HG03108 (cell line): Measurements from ENCODE around the gene SELENON.

Source experiments
- ATAC-seq: cut with Tn5 transposase; IDR thresholded peaks from one replicate; pipeline ENCODE4 v1.9.1; 2021; ENCODE audit warnings: moderate library complexity; ENCODE audit not compliant: unreplicated experiment

SELENON gene

DNA sequence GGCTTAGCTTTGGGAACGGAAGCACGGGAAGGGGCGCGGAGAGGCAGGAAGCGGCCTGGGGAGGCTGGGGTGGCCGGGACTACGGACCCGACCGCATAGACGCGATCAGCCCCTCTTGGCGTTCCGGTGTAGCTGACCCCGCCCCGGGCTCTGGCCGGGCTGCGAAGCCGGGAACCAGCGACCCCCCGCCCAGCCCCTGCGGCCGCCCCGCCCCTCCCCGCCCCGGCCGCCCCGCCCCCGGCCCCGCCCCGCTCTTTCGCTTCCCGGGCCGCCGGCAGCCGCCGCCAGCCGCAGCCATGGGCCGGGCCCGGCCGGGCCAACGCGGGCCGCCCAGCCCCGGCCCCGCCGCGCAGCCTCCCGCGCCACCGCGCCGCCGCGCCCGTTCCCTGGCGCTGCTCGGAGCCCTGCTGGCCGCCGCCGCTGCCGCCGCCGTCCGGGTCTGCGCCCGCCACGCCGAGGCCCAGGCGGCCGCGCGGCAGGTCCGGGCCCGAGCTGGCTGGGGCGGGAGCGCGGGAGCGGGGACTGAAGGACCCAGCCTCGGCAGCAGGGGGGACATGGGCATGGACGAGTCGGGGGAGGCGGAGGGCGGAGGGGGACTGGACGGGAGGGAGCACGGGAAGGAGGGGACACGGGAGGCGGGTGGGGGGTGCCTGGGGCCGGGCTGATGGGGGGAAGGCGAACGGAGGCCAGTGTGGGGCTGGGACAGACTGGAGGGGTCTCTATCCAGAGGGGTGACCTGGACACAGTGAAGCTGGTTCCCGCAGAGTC lies at the start of gene SELENON:
SELENON (plus strand) TSS at position 259 of the 768 bp plus-strand sequence; CDS start at position 297, 38 bp downstream.
- ATAC-seq, result no peak

- ATAC-seq, result no peak
Observed at GRCh38 chr1:25750923-25751605, 48.9 kb upstream of the SELENON start.

DNA sequence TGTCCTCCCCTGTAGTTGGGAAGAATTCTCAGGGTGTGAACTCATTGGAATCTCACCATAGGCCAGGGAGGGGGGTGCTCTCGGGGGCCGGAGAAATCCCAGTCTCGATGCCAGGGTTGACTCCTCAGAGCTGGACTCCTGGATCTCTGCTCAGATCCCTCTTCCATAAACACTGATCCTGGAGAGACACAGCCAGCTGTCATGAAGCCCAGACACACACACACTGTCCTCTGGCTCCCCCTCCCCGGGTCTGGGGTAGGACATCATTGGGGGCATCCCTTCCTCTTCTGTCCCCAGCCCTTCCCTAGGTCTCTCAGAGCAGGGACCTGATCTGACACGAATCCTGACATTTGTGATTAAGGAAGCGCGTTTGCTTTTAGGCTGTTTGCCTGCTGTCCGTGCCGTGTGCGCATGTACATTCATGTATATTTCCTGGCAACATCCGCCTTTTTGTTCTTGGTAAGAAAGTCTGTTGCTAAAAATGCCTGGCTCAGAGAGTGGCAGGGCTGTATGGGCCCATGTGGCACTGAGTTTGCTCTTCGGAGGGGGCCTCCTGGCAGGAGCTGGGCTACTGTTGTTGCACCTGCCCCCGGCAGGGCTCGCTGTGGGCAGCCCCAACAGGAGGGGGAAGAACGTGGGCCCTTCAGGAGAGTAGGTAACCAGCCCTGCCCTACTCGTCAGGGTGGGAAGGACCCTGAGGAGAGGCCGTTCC lies 45.4 kb upstream of the SELENON start:
- ATAC-seq, result no peak

DNA sequence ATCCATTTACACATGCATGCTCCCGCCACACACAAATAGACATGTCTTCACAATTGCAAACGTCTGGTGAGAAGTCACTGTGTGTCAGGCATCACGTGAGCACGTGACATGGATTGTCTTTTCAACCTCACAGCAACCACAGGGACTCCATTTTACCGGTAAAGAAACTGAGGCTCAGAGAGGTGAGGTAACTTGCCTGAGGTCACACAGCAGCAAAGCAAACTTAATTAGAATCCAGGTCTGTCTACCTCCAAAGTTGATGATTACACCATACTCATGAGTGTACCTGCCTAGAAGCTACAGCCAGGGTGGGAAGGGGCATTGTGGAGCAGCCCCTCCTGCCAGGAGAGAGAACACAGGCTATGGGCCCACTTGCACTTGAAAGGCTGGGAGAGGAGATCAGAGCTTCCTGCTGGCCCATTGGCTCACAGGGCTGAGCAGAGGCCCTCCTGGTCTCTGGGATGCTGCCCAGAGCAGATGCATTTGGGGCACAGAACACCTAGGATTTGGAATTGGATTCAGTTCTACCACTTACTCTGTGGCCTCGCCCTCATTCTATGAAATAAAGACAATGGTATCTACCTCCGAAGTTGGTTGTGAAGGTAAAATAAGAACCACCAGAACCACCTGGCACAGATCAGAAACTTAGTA lies 44.4 kb upstream of the SELENON start:
- ATAC-seq, result no peak

DNA sequence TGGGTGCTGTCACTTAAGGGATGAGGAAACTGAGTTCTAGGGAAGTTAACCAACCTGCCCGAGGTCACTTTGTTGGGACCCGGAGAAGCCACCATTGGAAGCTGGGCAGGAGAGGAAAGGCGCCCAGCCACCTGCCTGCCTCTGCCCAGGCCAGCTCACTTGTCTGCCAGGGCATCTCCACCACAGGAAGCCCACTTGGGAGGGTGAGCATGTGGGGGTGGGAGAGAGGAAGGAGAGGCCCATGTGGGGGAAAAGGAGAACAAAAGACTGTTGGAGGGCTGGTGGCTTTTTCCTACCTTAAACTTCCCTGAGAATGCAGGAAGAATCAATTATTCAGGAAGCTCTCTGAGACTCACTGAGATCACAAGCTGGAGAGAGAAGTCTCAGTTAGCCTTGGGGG lies 43.8 kb upstream of the SELENON start:
- no peak for ATAC-seq

DNA sequence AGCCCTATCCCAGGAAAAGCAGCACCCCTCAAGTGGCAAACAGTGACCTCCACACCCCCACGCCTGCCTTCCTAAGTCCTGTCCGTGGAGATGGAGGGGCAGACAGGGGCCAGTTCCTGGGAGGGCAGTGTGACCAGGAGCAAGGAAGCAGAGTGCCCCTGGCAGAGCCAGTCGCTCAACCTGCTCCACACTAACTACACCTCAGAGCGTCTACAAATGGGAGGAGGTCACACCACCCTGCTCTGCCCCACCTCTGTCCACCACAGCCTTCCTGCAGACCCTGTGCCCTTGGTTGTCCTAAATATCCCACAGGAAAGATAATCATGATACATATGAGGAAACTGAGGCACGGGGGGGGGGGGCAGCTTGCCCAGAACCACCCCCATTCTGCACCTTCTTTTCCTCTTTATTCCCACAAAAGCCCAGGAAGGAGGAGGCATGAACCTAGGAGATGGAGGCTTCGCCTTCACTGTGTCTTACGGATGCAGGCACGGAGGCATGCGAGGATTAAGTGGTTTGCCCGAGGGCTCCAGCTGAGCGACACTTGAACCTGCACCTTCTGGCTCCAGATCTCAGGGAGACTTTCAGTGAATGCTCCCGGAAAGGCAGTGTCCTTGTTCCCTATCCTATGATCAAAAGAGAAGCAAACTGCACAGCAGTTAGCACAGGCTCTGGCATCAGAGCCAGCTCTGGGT lies 42.7 kb upstream of the SELENON start:
- ATAC-seq, result no peak

GRCh38 chr1:25757846-25758185 lies 42.2 kb upstream of the SELENON start:
- ATAC-seq, result no peak

- no peak for ATAC-seq
Observed at GRCh38 chr1:25758466-25759070, 41.4 kb upstream of the SELENON start.

GRCh38 chr1:25760122-25760719 lies 39.8 kb upstream of the SELENON start:
- ATAC-seq, result no peak

DNA sequence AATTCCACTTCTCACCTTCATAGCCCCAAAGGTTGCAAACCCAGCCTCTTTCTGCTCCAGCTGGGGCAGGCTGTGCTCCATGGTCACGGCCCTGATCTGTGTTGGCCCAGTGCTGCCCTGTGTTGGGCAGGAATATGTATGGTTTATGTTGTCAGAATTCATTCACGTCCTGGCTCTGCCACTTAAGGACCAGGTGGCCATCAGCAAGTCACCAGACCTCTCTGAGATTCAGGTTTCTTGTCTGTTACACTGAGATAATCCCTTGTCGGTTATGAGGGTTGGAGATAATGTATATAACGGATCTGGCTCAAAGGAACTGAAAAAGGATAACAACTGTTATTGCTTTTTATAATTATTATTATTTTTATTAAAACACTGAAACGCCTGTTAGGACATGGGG lies 39.1 kb upstream of the SELENON start:
- ATAC-seq, result no peak

DNA sequence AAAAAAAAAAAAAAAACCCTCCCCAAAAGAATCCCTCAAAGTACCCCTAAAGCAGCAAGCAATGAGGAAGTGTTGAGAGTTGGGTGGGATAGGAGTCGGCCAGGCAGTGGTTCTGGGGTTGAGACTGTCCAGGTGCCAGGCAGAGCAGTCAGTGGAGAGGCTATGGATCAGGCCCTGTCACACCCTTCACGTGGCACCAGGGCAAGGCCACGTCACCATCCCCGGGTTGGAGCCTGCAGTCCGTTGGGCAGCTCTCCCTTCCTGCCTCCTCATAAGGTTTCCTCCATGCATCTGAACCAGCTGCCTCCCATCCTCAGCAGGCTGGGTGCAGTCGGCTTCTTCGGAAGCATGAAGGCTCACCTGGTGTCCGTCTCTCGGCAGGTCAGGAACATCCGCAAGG lies 36.5 kb upstream of the SELENON start:
- ATAC-seq, result no peak

- no peak for ATAC-seq
Observed at GRCh38 chr1:25765136-25765922, 34.7 kb upstream of the SELENON start.

GRCh38 chr1:25765923-25766589 lies 33.9 kb upstream of the SELENON start:
- ATAC-seq, result no peak

- ATAC-seq, result no peak
Observed at GRCh38 chr1:25766721-25767436, 33.1 kb upstream of the SELENON start.

- ATAC-seq, result no peak
Observed at GRCh38 chr1:25767437-25767770, 32.6 kb upstream of the SELENON start.

- ATAC-seq, result no peak
Observed at GRCh38 chr1:25768999-25769398, 31.0 kb upstream of the SELENON start.

GRCh38 chr1:25769625-25770383 lies 30.2 kb upstream of the SELENON start:
- ATAC-seq, result no peak
